ENCODE results near the gene SNCG. TPM values are rescaled to one million over a fixed set of nuclear protein-coding genes. Genes with fewer than 3 reads are reported as not detected.

The SNCG gene
- polyA plus RNA-seq, 1 donor from 2014 or later = 6.1 TPM

DNA sequence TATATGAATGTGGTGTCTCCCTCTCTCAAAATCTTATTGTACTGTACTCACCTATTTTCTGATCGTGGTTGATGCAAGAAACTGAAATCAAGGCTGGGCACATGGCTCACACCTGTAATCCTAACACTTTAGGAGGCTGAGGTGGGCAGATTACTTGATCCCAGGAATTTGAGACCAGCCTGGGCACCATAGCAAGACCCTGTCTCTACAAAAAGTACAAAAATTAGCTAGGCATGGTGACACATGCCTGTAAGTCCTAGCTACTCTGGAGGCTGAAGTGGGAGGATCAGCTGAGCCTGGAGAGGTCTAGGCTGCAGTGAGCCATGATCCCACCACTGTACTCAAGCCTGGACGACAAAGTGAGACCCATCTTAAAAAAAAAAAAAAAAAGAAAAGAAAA, 17.0 kb upstream of the SNCG start:
- H4K20me1 ChIP-seq (ENCODE audit: insufficient read depth) = no peaks in the 10 kb centered on the region
- H3K9me2 ChIP-seq (ENCODE audit: insufficient read depth, low read length) = no peaks in the 10 kb centered on the region
- H2AFZ ChIP-seq (ENCODE audit: low read depth, low read length) = no peak overlapping the region
- TF ChIP-seq MXI1 (conservative IDR thresholded peaks at IDR 0.05; ENCODE audit: poor library complexity, severe bottlenecking) (no peak), TAF1 (IDR thresholded peaks at IDR 0.05; ENCODE audit: low read depth) (no peak), POLR2AphosphoS5 (IDR thresholded peaks at IDR 0.05) (no peak), EP300 (conservative IDR thresholded peaks at IDR 0.05; ENCODE audit: poor library complexity, severe bottlenecking) (no peak), SMC3 (conservative IDR thresholded peaks at IDR 0.05; ENCODE audit: poor library complexity) (no peak), EZH2 (IDR thresholded peaks at IDR 0.05; ENCODE audit: borderline replicate concordance, insufficient read depth, low read length, poor library complexity, severe bottlenecking) (no peak), RAD21 (conservative IDR thresholded peaks at IDR 0.05) (no peak)
- TF ChIP-seq, protein P1, sequence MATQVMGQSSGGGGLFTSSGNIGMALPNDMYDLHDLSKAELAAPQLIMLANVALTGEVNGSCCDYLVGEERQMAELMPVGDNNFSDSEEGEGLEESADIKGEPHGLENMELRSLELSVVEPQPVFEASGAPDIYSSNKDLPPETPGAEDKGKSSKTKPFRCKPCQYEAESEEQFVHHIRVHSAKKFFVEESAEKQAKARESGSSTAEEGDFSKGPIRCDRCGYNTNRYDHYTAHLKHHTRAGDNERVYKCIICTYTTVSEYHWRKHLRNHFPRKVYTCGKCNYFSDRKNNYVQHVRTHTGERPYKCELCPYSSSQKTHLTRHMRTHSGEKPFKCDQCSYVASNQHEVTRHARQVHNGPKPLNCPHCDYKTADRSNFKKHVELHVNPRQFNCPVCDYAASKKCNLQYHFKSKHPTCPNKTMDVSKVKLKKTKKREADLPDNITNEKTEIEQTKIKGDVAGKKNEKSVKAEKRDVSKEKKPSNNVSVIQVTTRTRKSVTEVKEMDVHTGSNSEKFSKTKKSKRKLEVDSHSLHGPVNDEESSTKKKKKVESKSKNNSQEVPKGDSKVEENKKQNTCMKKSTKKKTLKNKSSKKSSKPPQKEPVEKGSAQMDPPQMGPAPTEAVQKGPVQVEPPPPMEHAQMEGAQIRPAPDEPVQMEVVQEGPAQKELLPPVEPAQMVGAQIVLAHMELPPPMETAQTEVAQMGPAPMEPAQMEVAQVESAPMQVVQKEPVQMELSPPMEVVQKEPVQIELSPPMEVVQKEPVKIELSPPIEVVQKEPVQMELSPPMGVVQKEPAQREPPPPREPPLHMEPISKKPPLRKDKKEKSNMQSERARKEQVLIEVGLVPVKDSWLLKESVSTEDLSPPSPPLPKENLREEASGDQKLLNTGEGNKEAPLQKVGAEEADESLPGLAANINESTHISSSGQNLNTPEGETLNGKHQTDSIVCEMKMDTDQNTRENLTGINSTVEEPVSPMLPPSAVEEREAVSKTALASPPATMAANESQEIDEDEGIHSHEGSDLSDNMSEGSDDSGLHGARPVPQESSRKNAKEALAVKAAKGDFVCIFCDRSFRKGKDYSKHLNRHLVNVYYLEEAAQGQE (IDR thresholded peaks at IDR 0.05; ENCODE audit: borderline replicate concordance) = no peak
- TF ChIP-seq, protein P2, sequence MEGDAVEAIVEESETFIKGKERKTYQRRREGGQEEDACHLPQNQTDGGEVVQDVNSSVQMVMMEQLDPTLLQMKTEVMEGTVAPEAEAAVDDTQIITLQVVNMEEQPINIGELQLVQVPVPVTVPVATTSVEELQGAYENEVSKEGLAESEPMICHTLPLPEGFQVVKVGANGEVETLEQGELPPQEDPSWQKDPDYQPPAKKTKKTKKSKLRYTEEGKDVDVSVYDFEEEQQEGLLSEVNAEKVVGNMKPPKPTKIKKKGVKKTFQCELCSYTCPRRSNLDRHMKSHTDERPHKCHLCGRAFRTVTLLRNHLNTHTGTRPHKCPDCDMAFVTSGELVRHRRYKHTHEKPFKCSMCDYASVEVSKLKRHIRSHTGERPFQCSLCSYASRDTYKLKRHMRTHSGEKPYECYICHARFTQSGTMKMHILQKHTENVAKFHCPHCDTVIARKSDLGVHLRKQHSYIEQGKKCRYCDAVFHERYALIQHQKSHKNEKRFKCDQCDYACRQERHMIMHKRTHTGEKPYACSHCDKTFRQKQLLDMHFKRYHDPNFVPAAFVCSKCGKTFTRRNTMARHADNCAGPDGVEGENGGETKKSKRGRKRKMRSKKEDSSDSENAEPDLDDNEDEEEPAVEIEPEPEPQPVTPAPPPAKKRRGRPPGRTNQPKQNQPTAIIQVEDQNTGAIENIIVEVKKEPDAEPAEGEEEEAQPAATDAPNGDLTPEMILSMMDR (IDR thresholded peaks at IDR 0.05; ENCODE audit: poor library complexity, severe bottlenecking) = no peak
- no peaks in the 10 kb centered on the region for H3K36me3 ChIP-seq (ENCODE audit: insufficient read depth, low read length)
- H3K9me3 ChIP-seq (ENCODE audit: low read length) = no peaks in the 10 kb centered on the region
- H3K4me3 ChIP-seq (ENCODE audit: low read length) = no peak overlapping the region
- no peaks in the 10 kb centered on the region for H3K27me3 ChIP-seq (ENCODE audit: insufficient read depth, low read depth, low read length)
- no peak overlapping the region for H3K27ac ChIP-seq (ENCODE audit: low read length)
- H3K9ac ChIP-seq (ENCODE audit: low read length) = no peak overlapping the region
- no peak overlapping the region for H3K4me2 ChIP-seq (ENCODE audit: low read length)
- no peaks in the 10 kb centered on the region for H3K79me2 ChIP-seq (replicated peaks; ENCODE audit: insufficient read depth, low read length)
- no peaks in the 10 kb centered on the region for H3F3A ChIP-seq (ENCODE audit: insufficient read depth, low read length, poor library complexity, severe bottlenecking)

- Histone ChIP-seq H3K27me3 (ENCODE audit: insufficient read depth, low read depth, low read length) (no peaks in the 10 kb centered on the region), H2AFZ (ENCODE audit: low read depth, low read length) (no peak overlapping the region), H3K27ac (ENCODE audit: low read length) (no peak overlapping the region), H3K9me3 (ENCODE audit: low read length) (no peaks in the 10 kb centered on the region), H4K20me1 (ENCODE audit: insufficient read depth) (no peaks in the 10 kb centered on the region), H3K9ac (ENCODE audit: low read length) (no peak overlapping the region), H3F3A (ENCODE audit: insufficient read depth, low read length, poor library complexity, severe bottlenecking) (no peaks in the 10 kb centered on the region), H3K9me2 (ENCODE audit: insufficient read depth, low read length) (no peaks in the 10 kb centered on the region), H3K36me3 (ENCODE audit: insufficient read depth, low read length) (no peaks in the 10 kb centered on the region), H3K4me3 (ENCODE audit: low read length) (no peak overlapping the region), H3K79me2 (replicated peaks; ENCODE audit: insufficient read depth, low read length) (no peaks in the 10 kb centered on the region), H3K4me2 (ENCODE audit: low read length) (no peak overlapping the region)
- TF ChIP-seq, protein P1 (IDR thresholded peaks at IDR 0.05; ENCODE audit: borderline replicate concordance) = no peak
- TF ChIP-seq TAF1 (IDR thresholded peaks at IDR 0.05; ENCODE audit: low read depth) (no peak), EP300 (conservative IDR thresholded peaks at IDR 0.05; ENCODE audit: poor library complexity, severe bottlenecking) (no peak), RAD21 (conservative IDR thresholded peaks at IDR 0.05) (no peak), EZH2 (IDR thresholded peaks at IDR 0.05; ENCODE audit: borderline replicate concordance, insufficient read depth, low read length, poor library complexity, severe bottlenecking) (no peak), MXI1 (conservative IDR thresholded peaks at IDR 0.05; ENCODE audit: poor library complexity, severe bottlenecking) (no peak), SMC3 (conservative IDR thresholded peaks at IDR 0.05; ENCODE audit: poor library complexity) (no peak), POLR2AphosphoS5 (IDR thresholded peaks at IDR 0.05) (no peak)
- TF ChIP-seq, protein P2 (IDR thresholded peaks at IDR 0.05; ENCODE audit: poor library complexity, severe bottlenecking) = no peak
These were observed 16.4 kb upstream of the SNCG start for GRCh38 chr10:86941991-86942421.
